HG02840 (cell line): ENCODE measurements around the gene TK2.
"Not testable (repeated sequence)": the region's sequence is repeated elsewhere in the genome, so short reads cannot be mapped to it uniquely, and the experiment has no call there.

ENCODE experiments used
- ATAC-seq: cut with Tn5 transposase; IDR thresholded peaks from one replicate; pipeline ENCODE4 v1.9.1; 2021; ENCODE audit warnings: mild to moderate bottlenecking, moderate library complexity, moderate number of reproducible peaks; ENCODE audit not compliant: unreplicated experiment, low FRiP score

TK2 gene

DNA sequence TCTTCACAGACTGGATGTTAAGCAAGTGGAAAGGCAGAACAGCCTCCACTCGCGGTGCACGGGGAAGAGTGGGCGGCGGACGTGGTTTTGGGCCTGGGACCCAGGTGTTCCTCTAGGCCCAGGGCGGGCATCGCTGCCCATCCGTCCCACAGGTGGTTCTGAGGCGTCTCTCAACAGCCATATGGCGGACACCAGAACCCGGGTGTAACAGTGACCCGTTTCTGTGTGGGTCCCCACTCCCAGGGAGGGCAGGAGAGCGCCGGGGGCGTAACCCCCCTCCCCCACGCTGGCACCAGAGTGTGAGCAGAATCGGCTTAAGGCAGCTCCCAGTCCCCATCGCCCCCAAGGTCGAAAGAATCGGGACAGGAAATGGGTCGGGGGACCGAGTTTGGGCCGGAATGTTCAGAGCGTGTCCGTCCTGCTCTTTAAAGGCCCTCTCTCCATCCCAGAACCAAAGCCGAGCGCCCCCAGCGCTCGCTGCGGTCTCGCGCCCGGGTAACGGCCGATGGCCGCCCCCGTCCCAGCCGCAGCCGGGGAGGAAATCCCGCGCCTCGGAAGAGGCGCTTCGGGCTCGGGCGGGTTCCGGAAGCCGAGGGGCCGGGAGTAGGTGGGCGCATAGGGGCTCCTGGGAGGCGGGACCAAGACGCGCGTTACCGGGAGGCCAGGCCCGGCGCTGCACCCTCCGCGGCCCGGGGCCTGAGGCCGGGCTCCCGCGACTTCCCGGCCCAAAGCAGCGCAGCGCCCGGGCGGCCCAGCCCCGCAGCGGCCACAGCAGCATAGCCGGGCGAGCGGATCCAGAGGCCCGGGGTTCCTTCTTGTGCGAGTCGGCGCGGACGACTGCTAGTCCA lies at the start of gene TK2:
TK2 (minus strand) TSS at position 839 of the 848 bp plus-strand sequence; CDS start at position 778, 61 bp downstream.
- no peak for ATAC-seq

DNA sequence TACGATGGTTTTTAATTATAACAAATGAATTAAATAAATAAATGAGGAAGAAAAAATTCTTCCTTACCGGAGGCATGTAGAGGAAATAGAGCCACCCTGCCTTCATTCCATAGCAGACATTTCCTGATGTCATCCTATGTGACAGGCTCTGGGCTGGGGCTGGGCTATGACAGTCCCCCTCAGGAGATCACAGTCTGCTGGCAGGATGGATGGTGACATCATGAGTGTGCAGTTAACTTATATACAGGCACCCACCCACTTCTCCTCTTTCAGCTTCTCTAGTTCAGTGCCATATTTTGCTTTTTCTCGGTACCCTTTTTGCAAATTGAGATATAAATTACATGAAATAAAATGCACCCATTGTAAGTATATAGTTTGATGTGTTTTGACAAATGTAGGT lies 48.2 kb upstream of the TK2 start:
- no peak for ATAC-seq

DNA sequence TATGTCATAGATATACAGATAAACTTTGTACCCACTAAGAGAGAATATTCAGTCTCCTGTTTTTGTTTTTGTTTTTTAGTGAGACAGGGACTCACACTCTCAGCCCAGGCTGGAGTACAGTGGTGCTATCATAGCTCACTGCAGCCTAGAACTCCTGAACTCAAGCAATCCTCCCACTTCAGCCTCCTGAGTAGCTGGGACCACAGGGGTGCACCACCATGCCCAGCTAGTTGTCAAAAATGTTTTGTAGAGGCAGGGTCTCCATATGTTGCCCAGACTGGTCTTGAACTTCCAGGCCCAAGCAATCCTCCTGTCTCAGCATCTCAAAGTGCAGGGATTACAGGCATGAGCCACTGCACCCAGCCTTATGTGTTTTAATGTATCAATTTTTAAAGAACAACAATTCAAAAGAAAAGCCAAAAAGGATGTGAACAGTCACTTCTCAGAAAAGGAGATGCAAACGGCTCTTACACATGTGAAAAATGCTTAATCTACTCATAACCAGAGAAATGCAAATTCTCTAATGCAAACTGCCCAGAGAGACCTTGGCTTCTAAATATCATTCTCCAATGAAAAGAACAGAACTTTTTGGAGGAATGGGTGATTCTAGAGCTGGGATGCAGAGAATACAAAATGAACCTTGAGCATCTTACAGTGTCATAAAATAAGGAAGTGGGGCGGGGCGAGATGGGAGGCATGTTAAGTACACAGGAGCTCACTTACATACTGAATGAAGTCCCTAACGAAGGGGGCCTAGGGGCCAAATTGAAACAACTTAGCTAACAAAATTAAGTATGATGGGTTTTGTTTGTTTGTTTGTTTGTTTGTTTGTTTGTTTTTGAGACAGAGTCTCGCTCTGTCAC lies 47.3 kb upstream of the TK2 start:
- ATAC-seq, result no peak

DNA sequence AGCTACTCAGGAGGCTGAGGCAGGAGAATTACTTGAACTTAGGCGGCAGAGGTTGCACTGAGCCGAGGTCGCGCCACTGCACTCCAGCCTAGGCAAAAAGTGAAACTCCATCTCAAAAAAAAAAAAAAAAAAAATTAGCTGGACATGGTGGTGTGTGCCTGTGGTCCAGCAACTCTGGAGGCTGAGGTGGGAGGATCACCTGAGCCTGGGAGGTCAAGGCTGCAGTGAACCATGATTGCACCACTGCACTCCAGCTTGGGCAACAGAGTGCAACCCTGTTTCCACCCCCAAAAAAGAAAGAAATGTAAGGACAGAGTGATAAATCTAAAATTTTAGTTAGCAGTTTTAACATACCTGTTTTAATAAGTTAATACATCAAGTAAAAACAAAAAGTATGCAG lies 46.6 kb upstream of the TK2 start:
- not testable (repeated sequence) for ATAC-seq

DNA sequence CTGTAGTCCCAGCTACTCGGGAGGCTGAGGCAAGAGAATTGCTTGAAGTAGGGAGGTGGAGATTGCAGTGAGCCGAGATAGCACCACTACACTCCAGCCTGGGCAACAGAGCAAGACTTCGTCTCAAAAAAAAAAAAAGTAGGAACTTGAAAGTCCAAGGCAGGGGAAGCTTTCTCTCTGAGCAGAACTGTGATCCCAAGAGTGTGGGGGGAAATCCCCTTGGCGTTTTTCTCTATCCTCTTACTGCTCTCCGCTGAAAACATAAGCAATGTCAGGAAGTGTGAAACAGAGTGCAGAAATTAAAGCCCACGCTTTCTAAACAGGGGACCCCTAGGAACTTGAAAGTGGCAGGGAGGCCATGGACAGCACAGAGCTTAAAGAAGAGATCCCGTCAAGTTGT lies 44.8 kb upstream of the TK2 start:
- ATAC-seq, result no peak

- no peak for ATAC-seq
Measured at GRCh38 chr16:66592814-66593213, 42.9 kb upstream of the TK2 start.

DNA sequence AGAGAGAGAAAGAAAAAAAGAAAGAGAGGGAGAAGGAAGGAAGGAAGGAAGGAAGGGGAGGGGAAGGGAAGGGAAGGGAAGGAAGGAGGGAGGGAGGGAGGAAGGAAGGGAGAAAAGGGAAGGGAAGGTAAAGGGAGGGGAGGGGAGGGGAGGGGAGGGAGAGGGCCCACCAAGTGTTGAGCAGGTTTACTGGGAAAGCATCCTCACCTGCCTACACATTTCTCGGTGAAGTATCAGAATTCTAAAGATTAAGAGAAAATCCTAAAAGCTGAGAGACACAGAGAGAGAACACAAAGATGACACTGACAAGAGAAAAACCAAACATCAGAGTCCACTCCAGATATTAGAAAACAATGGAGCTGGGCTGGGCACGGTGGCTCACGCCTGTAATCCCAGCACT lies 42.3 kb upstream of the TK2 start:
- no peak for ATAC-seq

GRCh38 chr16:66591018-66591417 lies 41.1 kb upstream of the TK2 start:
- no peak for ATAC-seq

- ATAC-seq, result no peak
Measured at GRCh38 chr16:66590322-66590721, 40.4 kb upstream of the TK2 start.

DNA sequence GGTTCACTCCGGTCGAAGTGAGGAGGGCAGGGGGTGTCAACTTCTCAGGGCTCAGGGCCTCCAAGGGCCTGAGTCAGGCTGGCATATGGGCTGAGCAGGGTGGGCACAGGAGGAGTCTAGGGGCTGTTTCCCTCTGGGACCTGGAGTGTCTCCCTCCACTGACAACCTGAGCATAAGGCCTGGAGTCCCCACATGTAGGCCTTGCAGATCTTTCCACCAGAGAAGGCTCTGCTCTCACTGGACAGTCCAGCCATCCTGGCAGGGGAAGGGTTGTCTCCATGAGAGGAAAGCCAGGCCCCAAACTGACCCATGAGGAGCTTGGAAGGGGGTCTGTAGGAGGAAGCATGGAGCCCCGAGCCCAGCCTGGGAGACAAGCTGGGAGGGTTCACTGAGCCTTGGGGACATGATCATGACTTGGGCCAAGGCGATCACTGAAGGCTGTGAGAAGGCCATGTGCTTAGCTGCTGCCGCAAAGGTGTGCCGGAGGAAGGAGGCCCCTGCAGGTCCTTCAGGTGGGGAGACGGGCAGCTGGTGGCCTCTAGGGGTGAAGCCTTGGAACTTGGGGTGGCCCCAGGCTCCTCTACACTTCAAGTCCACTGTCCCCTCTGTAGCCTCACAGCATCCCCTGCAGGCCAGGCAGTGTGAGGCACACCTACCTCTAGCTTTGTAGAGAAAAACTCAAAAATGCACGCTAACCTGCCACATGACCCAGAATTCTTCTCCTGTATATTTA lies 39.2 kb upstream of the TK2 start:
- ATAC-seq, result no peak

DNA sequence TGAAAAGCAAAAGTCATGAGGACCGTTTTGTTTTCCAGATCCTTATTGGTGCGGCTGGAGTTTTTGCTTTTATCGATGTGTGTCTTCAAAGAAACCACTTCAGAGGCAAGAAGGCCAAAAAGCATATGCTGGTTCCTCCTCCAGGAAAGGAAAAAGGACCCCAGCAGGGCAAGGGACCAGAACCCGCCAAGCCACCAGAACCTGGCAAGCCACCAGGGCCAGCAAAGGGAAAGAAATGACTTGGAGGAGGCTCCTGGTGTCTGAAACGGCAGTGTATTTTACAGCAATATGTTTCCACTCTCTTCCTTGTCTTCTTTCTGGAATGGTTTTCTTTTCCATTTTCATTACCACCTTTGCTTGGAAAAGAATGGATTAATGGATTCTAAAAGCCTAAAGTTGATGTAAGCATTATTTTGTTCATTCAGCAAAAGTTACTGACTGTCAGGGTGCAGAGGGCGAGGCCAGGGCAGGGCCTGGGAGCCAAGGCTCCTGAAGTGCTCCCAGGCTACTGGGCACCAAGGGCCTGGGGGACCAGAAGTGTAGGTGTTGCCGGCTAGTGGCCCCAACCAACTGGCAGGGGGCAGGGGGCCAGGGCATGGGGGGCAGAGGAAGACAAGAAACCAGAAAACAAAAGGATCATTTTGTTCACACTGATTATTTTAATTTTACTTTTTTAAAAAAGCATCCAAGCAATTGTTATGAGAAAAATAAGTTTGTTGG lies 38.1 kb upstream of the TK2 start:
- ATAC-seq, result no peak

DNA sequence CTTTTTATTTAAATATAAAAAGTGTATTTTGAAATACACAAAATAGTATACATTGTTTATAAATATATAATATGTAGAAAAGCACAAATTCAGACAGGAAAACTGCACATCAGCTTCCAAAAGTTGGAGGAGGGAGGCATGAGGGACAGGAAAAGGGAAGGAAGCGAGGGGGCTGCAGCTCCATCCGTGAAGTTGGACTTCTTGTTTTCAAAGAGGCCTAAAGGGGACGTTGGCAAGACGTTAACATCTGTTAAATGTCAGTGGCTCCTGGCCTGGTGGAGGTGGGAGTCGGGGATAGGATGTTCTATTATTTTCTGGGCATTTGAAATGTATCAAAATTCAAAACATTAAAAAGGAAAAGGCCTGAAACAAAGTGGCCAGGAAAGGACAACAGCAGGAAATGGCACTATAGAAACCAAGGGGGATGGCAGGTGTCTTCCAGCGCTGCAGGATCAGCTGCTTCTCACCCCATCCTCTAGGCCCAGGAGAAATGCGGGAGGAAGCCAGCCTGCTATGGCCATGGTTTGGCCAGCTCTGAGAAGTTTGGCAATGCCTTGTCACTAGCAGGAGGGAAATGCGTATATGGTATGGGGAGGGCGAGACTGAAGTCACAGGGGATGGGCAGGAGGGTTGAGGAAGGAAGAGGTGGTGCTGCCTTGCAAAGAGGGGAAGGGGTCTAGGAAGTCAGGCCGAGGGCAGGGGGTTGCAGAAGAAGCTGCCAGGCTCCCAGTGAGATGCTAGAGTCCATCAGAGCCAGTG lies 35.7 kb upstream of the TK2 start:
- no peak for ATAC-seq

GRCh38 chr16:66581246-66581952 lies 31.5 kb upstream of the TK2 start:
- no peak for ATAC-seq

GRCh38 chr16:66580605-66581209 lies 30.8 kb upstream of the TK2 start:
- no peak for ATAC-seq

GRCh38 chr16:66578651-66579531 lies 29.0 kb upstream of the TK2 start, which contains the start of gene CMTM2:
Gene CMTM2 (plus strand): TSS chr16:66579463. CDS start chr16:66579608, 145 bp downstream.
- ATAC-seq, result no peak

GRCh38 chr16:66576296-66576695 lies 26.4 kb upstream of the TK2 start:
- no peak for ATAC-seq

DNA sequence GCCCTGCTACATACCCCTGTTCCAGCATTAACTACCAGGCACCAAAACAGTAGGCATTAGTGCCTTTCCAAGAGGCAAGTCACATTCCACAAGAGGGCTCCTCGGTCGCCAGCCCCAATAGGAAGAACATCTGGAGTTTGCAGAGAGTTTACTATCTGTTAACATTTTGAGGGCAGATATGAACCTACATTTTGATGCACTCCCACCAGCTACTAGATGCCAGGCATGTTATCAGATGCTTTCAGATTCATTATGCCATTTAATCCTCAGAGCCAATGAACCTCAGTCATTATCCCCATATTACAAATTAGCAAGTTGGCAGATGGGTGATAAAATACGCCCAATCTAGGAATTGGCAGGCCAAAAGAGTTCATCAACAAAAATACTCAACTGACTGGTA lies 25.1 kb upstream of the TK2 start:
- no peak for ATAC-seq
